Neuronal stem cell (in vitro differentiated cells): ENCODE measurements around the gene EIF2S2.

Experiments used
- DNase-seq: peaks from one replicate; pipeline ENCODE4 v3.0.0-alpha.2; 2013; ENCODE audit warnings: low spot score
- H2AFZ ChIP-seq: one replicate; pipeline ENCODE4 v1.6.1; 2013; ENCODE audit warnings: mild to moderate bottlenecking, low read length, inconsistent platforms
- H2AK5ac ChIP-seq: 2 replicates; pipeline ENCODE4 v1.6.1; 2013; ENCODE audit warnings: low read depth, mild to moderate bottlenecking, inconsistent platforms, low read length, moderate library complexity, mixed read lengths
- H2BK120ac ChIP-seq: 2 replicates; pipeline ENCODE4 v1.6.1; 2013; ENCODE audit warnings: low read depth, mild to moderate bottlenecking, inconsistent platforms, low read length, moderate library complexity, mixed read lengths
- H2BK12ac ChIP-seq: one replicate; pipeline ENCODE4 v1.6.1; 2013; ENCODE audit warnings: low read length, inconsistent platforms
- H2BK15ac ChIP-seq: 2 replicates; pipeline ENCODE4 v1.6.1; 2013; ENCODE audit warnings: mild to moderate bottlenecking, low read length, inconsistent platforms, mixed read lengths
- H2BK5ac ChIP-seq: one replicate; pipeline ENCODE4 v1.6.1; 2013; ENCODE audit warnings: inconsistent platforms, mild to moderate bottlenecking, low read length, moderate library complexity
- H3K14ac ChIP-seq: one replicate; pipeline ENCODE4 v1.6.1; 2013; ENCODE audit warnings: low read length, inconsistent platforms
- H3K18ac ChIP-seq: 2 replicates; pipeline ENCODE4 v1.6.1; 2013; ENCODE audit warnings: low read length, inconsistent platforms
- H3K23ac ChIP-seq: 2 replicates; pipeline ENCODE4 v1.6.1; 2013; ENCODE audit warnings: low read depth, mild to moderate bottlenecking, mixed read lengths, low read length, inconsistent platforms; ENCODE audit not compliant: poor library complexity
- H3K27ac ChIP-seq: replicated peaks from 3 replicates; pipeline ENCODE4 v1.5.1; 2013; ENCODE audit warnings: low read length, inconsistent platforms
- H3K27me3 ChIP-seq, 3 experiments: 2 replicates each; pipeline ENCODE4 v1.6.1; 2013; ENCODE audit warnings: low read length in 3 of 3, mild to moderate bottlenecking in 2 of 3, inconsistent platforms in 1 of 3, low read depth in 1 of 3, mixed read lengths in 1 of 3, moderate library complexity in 1 of 3; ENCODE audit not compliant: control insufficient read depth in 3 of 3, insufficient read depth in 3 of 3
- H3K36me3 ChIP-seq, 2 donors: replicated peaks in 1 of 2; 2 replicates each; pipeline ENCODE4 v1.6.1; 2013; ENCODE audit warnings: low read length in 2 of 2; ENCODE audit not compliant: control insufficient read depth in 2 of 2, insufficient read depth in 2 of 2
- H3K4ac ChIP-seq: 2 replicates; pipeline ENCODE4 v1.6.1; 2013; ENCODE audit warnings: inconsistent platforms, mild to moderate bottlenecking, low read length, moderate library complexity
- H3K4me1 ChIP-seq, 2 donors: 1 replicate in 1 of 2; 2 replicates in 1 of 2; pipeline ENCODE4 v1.6.1; 2013; ENCODE audit warnings: low read length in 2 of 2, low read depth in 1 of 2; ENCODE audit not compliant: control insufficient read depth in 2 of 2, insufficient read depth in 1 of 2
- H3K4me2 ChIP-seq: one replicate; pipeline ENCODE4 v1.6.1; 2013; ENCODE audit warnings: mild to moderate bottlenecking, low read length, inconsistent platforms; ENCODE audit not compliant: insufficient read depth, poor library complexity, severe bottlenecking
- H3K4me3 ChIP-seq, 2 donors: 2 replicates each; pipeline ENCODE4 v1.5.1; 2013; ENCODE audit warnings: low read length in 2 of 2, mild to moderate bottlenecking in 2 of 2, inconsistent platforms in 1 of 2, moderate library complexity in 1 of 2
- H3K79me1 ChIP-seq: one replicate; pipeline ENCODE4 v1.6.1; 2013; ENCODE audit warnings: low read depth, mild to moderate bottlenecking, inconsistent platforms, low read length, moderate library complexity
- H3K9ac ChIP-seq: one replicate; pipeline ENCODE4 v1.6.1; 2013; ENCODE audit warnings: mild to moderate bottlenecking, low read depth, low read length, inconsistent platforms; ENCODE audit not compliant: poor library complexity
- H3K9me3 ChIP-seq, 2 donors: replicated peaks in 1 of 2; 2 replicates each; pipeline versions ENCODE3 to v1.6.1; 2013; ENCODE audit warnings: low read length in 2 of 2, mild to moderate bottlenecking in 2 of 2, inconsistent platforms in 1 of 2, low read depth in 1 of 2, mixed read lengths in 1 of 2, moderate library complexity in 1 of 2; ENCODE audit not compliant: control insufficient read depth in 2 of 2, insufficient read depth in 1 of 2
- H4K8ac ChIP-seq: one replicate; pipeline ENCODE4 v1.6.1; 2013; ENCODE audit warnings: low read depth, mild to moderate bottlenecking, inconsistent platforms, low read length, moderate library complexity
- H4K91ac ChIP-seq: one replicate; pipeline ENCODE4 v1.6.1; 2013; ENCODE audit warnings: low read length, low read depth, mild to moderate bottlenecking, inconsistent platforms; ENCODE audit not compliant: poor library complexity
- WGBS, 2 donors: extraction: QIAGEN DNeasy Blood & Tissue Kit; methylation state at CpG; one replicate each; pipeline ENCODE4 v1.1.7; 2013; ENCODE audit warnings: missing lambda C conversion rate in 2 of 2, mixed read lengths in 1 of 2; ENCODE audit not compliant: insufficient read length in 2 of 2, insufficient replicate concordance in 1 of 2; ENCODE audit errors: extremely low coverage in 2 of 2; 5-methylcytosine and 5-hydroxymethylcytosine counted together

Gene EIF2S2

GRCh38 chr20:34069341-34070078 is 42.5 kb downstream of the EIF2S2 start:
- H3K79me1 ChIP-seq: peaks cover 2% of the 10 kb centered on the region
- H2BK5ac ChIP-seq: no peak overlapping the region
- H3K4me3 ChIP-seq: no peak overlapping the region
- no peak overlapping the region for H3K4ac ChIP-seq
- H2AK5ac ChIP-seq: no peak overlapping the region
- no peak overlapping the region for H3K18ac ChIP-seq
- peaks cover 0 to 2% of the 10 kb centered on the region in 2 donors for H3K4me1 ChIP-seq
- H2BK15ac ChIP-seq: no peak overlapping the region
- H3K23ac ChIP-seq: no peak overlapping the region
- H3K14ac ChIP-seq: no peak overlapping the region
- no peaks in the 10 kb centered on the region for H3K27me3 ChIP-seq
- H3K9me3 ChIP-seq: no peaks in the 10 kb centered on the region
- H4K91ac ChIP-seq: no peak overlapping the region
- H2BK120ac ChIP-seq: no peak overlapping the region
- H3K9ac ChIP-seq: no peak overlapping the region
- H2AFZ ChIP-seq: no peak overlapping the region
- no peak overlapping the region for H3K4me2 ChIP-seq
- no peak overlapping the region for H4K8ac ChIP-seq
- H3K27ac ChIP-seq: peak overlapping the region; percentile 39
- WGBS, 2 donors: no CpG with 5 or more reads among the region's 7 CpGs
- DNase-seq: peak; percentile 83
- H2BK12ac ChIP-seq: no peak overlapping the region
- peaks cover 8 to 57% of the 10 kb centered on the region in 2 donors for H3K36me3 ChIP-seq

- Histone ChIP-seq H3K4me2 (no peak overlapping the region), H3K27me3 (no peaks in the 10 kb centered on the region), H3K79me1 (peaks cover 1% of the 10 kb centered on the region), H4K91ac (no peak overlapping the region), H3K4me3 (no peak overlapping the region), H2BK5ac (no peak overlapping the region), H4K8ac (no peak overlapping the region), H3K18ac (no peak overlapping the region), H2AK5ac (no peak overlapping the region), H2BK120ac (no peak overlapping the region), H3K4me1 (peaks cover 0 to 2% of the 10 kb centered on the region in 2 donors), H2AFZ (no peak overlapping the region), H3K14ac (no peak overlapping the region), H3K27ac (no peak overlapping the region), H3K23ac (no peak overlapping the region), H2BK12ac (no peak overlapping the region), H3K4ac (no peak overlapping the region), H2BK15ac (no peak overlapping the region), H3K36me3 (peaks cover 5 to 56% of the 10 kb centered on the region in 2 donors), H3K9me3 (no peaks in the 10 kb centered on the region), H3K9ac (no peak overlapping the region)
- no peak for DNase-seq
- no CpG with 5 or more reads among the region's 1 CpG for WGBS, 2 donors
Observed at GRCh38 chr20:34068001-34068400, 44.0 kb downstream of the EIF2S2 start.

DNA sequence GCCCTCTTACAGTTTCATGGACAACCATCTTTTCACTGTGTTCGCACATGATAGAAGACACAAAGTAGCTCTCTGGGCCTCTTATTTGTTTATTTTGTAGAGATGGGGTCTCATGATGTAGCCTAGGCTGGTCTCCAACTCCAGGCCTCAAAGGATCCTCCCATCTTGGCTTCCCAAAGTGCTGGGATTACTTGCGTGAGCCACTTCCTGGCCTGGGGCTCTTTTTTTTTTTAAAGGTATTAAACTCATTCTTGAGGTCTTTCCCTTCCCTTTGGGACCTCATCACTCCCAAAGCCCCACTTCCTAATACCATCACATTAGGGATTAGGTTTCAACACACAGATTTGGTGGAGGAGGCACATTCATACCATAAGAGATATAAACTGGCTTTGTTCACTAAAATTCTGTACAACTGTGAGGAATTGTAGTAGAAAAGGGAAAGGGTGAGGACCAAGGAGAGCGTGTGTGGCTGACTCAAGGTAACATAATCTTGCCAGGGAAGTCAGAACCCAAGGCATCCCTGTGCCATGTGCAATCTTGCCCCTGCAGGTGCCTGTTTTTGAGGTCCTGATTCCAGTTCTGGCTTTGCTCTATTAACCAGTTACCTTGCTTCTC is 45.5 kb downstream of the EIF2S2 start:
- no peak for DNase-seq
- no peak overlapping the region for H3K27ac ChIP-seq
- no peak overlapping the region for H4K91ac ChIP-seq
- no peak overlapping the region for H3K4me3 ChIP-seq
- H3K9ac ChIP-seq: no peak overlapping the region
- no peaks in the 10 kb centered on the region for H3K27me3 ChIP-seq
- peaks cover 0 to 2% of the 10 kb centered on the region in 2 donors for H3K4me1 ChIP-seq
- H3K14ac ChIP-seq: no peak overlapping the region
- H3K9me3 ChIP-seq: no peaks in the 10 kb centered on the region
- peaks cover 5 to 51% of the 10 kb centered on the region in 2 donors for H3K36me3 ChIP-seq
- H2BK15ac ChIP-seq: no peak overlapping the region
- no peak overlapping the region for H2BK120ac ChIP-seq
- H3K4me2 ChIP-seq: no peak overlapping the region
- H2BK5ac ChIP-seq: no peak overlapping the region
- no peak overlapping the region for H3K4ac ChIP-seq
- H3K79me1 ChIP-seq: peaks cover 1% of the 10 kb centered on the region
- WGBS, 2 donors: no CpG with 5 or more reads among the region's 3 CpGs
- no peak overlapping the region for H2AFZ ChIP-seq
- H2BK12ac ChIP-seq: no peak overlapping the region
- no peak overlapping the region for H2AK5ac ChIP-seq
- H4K8ac ChIP-seq: no peak overlapping the region
- no peak overlapping the region for H3K23ac ChIP-seq
- no peak overlapping the region for H3K18ac ChIP-seq

GRCh38 chr20:34065260-34065659 is 46.8 kb downstream of the EIF2S2 start:
- Histone ChIP-seq H3K27ac (no peak overlapping the region), H2BK120ac (no peak overlapping the region), H3K4me1 (peaks cover 0 to 2% of the 10 kb centered on the region in 2 donors), H3K4me2 (no peak overlapping the region), H2BK15ac (no peak overlapping the region), H4K91ac (no peak overlapping the region), H2AK5ac (no peak overlapping the region), H3K79me1 (peaks cover 1% of the 10 kb centered on the region), H3K9me3 (no peaks in the 10 kb centered on the region), H3K4me3 (no peak overlapping the region), H3K27me3 (no peaks in the 10 kb centered on the region), H3K4ac (no peak overlapping the region), H2BK5ac (no peak overlapping the region), H4K8ac (no peak overlapping the region), H3K18ac (no peak overlapping the region), H3K36me3 (peaks cover 5 to 52% of the 10 kb centered on the region in 2 donors), H3K9ac (no peak overlapping the region), H3K14ac (no peak overlapping the region), H2AFZ (no peak overlapping the region), H2BK12ac (no peak overlapping the region), H3K23ac (no peak overlapping the region)
- DNase-seq: no peak
- WGBS, 2 donors: no CpG with 5 or more reads among the region's 2 CpGs
